KMS-11 (cell line): ENCODE measurements around the gene ACTR8.

ENCODE experiments used
- H2AFZ ChIP-seq: fragments of 200-600 bp; sonication (generic); 2 replicates; pipeline ENCODE4 v1.6.1; 2016; ENCODE audit warnings: antibody characterized with exemption, mixed run types, low read depth
- H3K27ac ChIP-seq: fragments of 200-600 bp; sonication (generic); 2 replicates; pipeline ENCODE4 v1.6.1; 2016; ENCODE audit warnings: mild to moderate bottlenecking, mixed run types
- H3K27me3 ChIP-seq: fragments of 200-600 bp; sonication (generic); 2 replicates; pipeline ENCODE4 v1.6.1; 2017; ENCODE audit warnings: mild to moderate bottlenecking, low read depth, mixed run types, moderate library complexity; ENCODE audit not compliant: insufficient read depth
- H3K36me3 ChIP-seq: fragments of 200-600 bp; sonication (generic); 2 replicates; pipeline ENCODE4 v1.6.1; 2017; ENCODE audit warnings: mild to moderate bottlenecking, mixed run types; ENCODE audit not compliant: insufficient read depth
- H3K4me1 ChIP-seq: fragments of 200-600 bp; sonication (generic); 2 replicates; pipeline ENCODE4 v1.6.1; 2016; ENCODE audit warnings: mild to moderate bottlenecking, low read depth, mixed run types; ENCODE audit not compliant: poor library complexity, severe bottlenecking
- H3K4me2 ChIP-seq: fragments of 200-600 bp; sonication (generic); 2 replicates; pipeline ENCODE4 v1.7.0; 2016; ENCODE audit warnings: mild to moderate bottlenecking, mixed run types
- H3K4me3 ChIP-seq: fragments of 200-600 bp; sonication (generic); IDR thresholded peaks from 2 replicates; pipeline ENCODE4 v1.6.1; 2017; ENCODE audit warnings: low read depth, low read length, mixed read lengths; ENCODE audit not compliant: insufficient read depth
- H3K79me2 ChIP-seq: fragments of 200-600 bp; sonication (generic); 2 replicates; pipeline ENCODE4 v1.6.1; 2016; ENCODE audit warnings: low read depth, mixed run types; ENCODE audit not compliant: insufficient read depth
- H3K9ac ChIP-seq: fragments of 200-600 bp; sonication (generic); 2 replicates; pipeline ENCODE4 v1.6.1; 2016; ENCODE audit warnings: mild to moderate bottlenecking, mixed run types
- H4K20me1 ChIP-seq: fragments of 200-600 bp; sonication (generic); 2 replicates; pipeline ENCODE4 v1.6.1; 2016; ENCODE audit warnings: mild to moderate bottlenecking, mixed run types; ENCODE audit not compliant: insufficient read depth
- CTCF ChIP-seq: fragments of 200-600 bp; sonication (generic); conservative IDR thresholded peaks from 2 replicates; pipeline ENCODE4 v1.6.1; 2017; ENCODE audit warnings: low read depth, mild to moderate bottlenecking, antibody characterized with exemption, low read length, moderate library complexity, mixed read lengths

The ACTR8 gene

GRCh38 chr3:53836084-53836872, 45.7 kb downstream of the ACTR8 start:
- Histone ChIP-seq H3K27me3 (no peaks in the 10 kb centered on the region), H3K4me2 (no peak overlapping the region), H3K4me3 (no peak overlapping the region), H3K4me1 (no peaks in the 10 kb centered on the region), H3K27ac (no peak overlapping the region), H4K20me1 (no peaks in the 10 kb centered on the region), H3K9ac (no peak overlapping the region), H3K36me3 (no peaks in the 10 kb centered on the region), H3K79me2 (no peaks in the 10 kb centered on the region), H2AFZ (no peak overlapping the region)
- no peak for TF ChIP-seq CTCF

- H3K27me3 ChIP-seq = no peaks in the 10 kb centered on the region
- no peaks in the 10 kb centered on the region for H3K4me1 ChIP-seq
- no peaks in the 10 kb centered on the region for H4K20me1 ChIP-seq
- no peaks in the 10 kb centered on the region for H3K36me3 ChIP-seq
- H3K4me3 ChIP-seq = no peak overlapping the region
- H3K9ac ChIP-seq = no peak overlapping the region
- no peak overlapping the region for H3K4me2 ChIP-seq
- H3K79me2 ChIP-seq = no peaks in the 10 kb centered on the region
- H2AFZ ChIP-seq = no peak overlapping the region
- no peak overlapping the region for H3K27ac ChIP-seq
- no peak for TF ChIP-seq CTCF
Measured at GRCh38 chr3:53835257-53835656, 46.7 kb downstream of the ACTR8 start.

GRCh38 chr3:53834429-53835095, 47.4 kb downstream of the ACTR8 start:
- H3K9ac ChIP-seq = no peak overlapping the region
- no peaks in the 10 kb centered on the region for H3K4me1 ChIP-seq
- H3K4me2 ChIP-seq = no peak overlapping the region
- no peaks in the 10 kb centered on the region for H3K36me3 ChIP-seq
- H2AFZ ChIP-seq = no peak overlapping the region
- no peaks in the 10 kb centered on the region for H4K20me1 ChIP-seq
- H3K79me2 ChIP-seq = no peaks in the 10 kb centered on the region
- no peak overlapping the region for H3K4me3 ChIP-seq
- H3K27me3 ChIP-seq = no peaks in the 10 kb centered on the region
- H3K27ac ChIP-seq = no peak overlapping the region
- no peak for TF ChIP-seq CTCF

GRCh38 chr3:53833700-53834099, 48.3 kb downstream of the ACTR8 start:
- no peak for TF ChIP-seq CTCF

More at GRCh38 chr3:53833700-53834099, 48.3 kb downstream of the ACTR8 start:
- Histone ChIP-seq H3K27me3 (no peaks in the 10 kb centered on the region), H2AFZ (no peak overlapping the region), H3K4me2 (no peak overlapping the region), H3K27ac (no peak overlapping the region), H3K9ac (no peak overlapping the region), H3K36me3 (no peaks in the 10 kb centered on the region), H3K4me1 (no peaks in the 10 kb centered on the region), H3K4me3 (no peak overlapping the region), H4K20me1 (no peaks in the 10 kb centered on the region), H3K79me2 (no peaks in the 10 kb centered on the region)
